Spleen (tissue), 11 donors: ENCODE data around the gene STARD9. TPM values are rescaled to one million over a fixed set of nuclear protein-coding genes. Genes with fewer than 3 reads are reported as not detected.

Source experiments
- DNase-seq: peaks from one replicate; pipeline ENCODE4 v3.0.0-alpha.2; 2020
- H3K27ac ChIP-seq, 8 donors: fragments of 200-600 bp; sonication (generic) in 7 of 8; 1 replicate in 4 of 8; 2 replicates in 4 of 8; pipeline versions ENCODE4 v1.5.0 to v1.8.0; 2016 to 2021; ENCODE audit warnings: inconsistent platforms in 4 of 8, mild to moderate bottlenecking in 4 of 8, moderate library complexity in 1 of 8
- H3K27me3 ChIP-seq, 7 donors: fragments of 200-600 bp; sonication (generic) in 6 of 7; replicated peaks in 1 of 7; 1 replicate in 4 of 7; 2 replicates in 3 of 7; pipeline versions ENCODE4 v1.5.0 to v1.8.0; 2016 to 2021; ENCODE audit warnings: inconsistent platforms in 3 of 7, mild to moderate bottlenecking in 1 of 7
- H3K36me3 ChIP-seq, 6 donors: fragments of 200-600 bp; sonication (generic) in 5 of 6; 1 replicate in 4 of 6; 2 replicates in 2 of 6; pipeline versions ENCODE4 v1.5.0 to v1.8.0; 2016 to 2021; ENCODE audit warnings: inconsistent platforms in 2 of 6
- H3K4me1 ChIP-seq, 6 donors: fragments of 200-600 bp; sonication (generic) in 5 of 6; 1 replicate in 3 of 6; 2 replicates in 3 of 6; pipeline versions ENCODE4 v1.5.0 to v1.8.0; 2016 to 2021; ENCODE audit warnings: inconsistent platforms in 3 of 6
- H3K4me3 ChIP-seq, 8 donors: fragments of 200-600 bp; sonication (generic) in 7 of 8; 1 replicate in 4 of 8; 2 replicates in 4 of 8; pipeline versions ENCODE4 v1.5.0 to v1.8.0; 2016 to 2021; ENCODE audit warnings: inconsistent platforms in 4 of 8, mild to moderate bottlenecking in 4 of 8, moderate library complexity in 2 of 8
- H3K9me3 ChIP-seq, 8 donors: fragments of 200-600 bp; sonication (generic) in 7 of 8; 1 replicate in 4 of 8; 2 replicates in 4 of 8; pipeline versions ENCODE4 v1.5.0 to v1.8.0; 2016 to 2021; ENCODE audit warnings: inconsistent platforms in 4 of 8
- CTCF ChIP-seq, 11 experiments: fragments of 200-600 bp in 7 of 11; fragments of 450-650 bp in 4 of 11; sonication (generic) in 4 of 11; IDR thresholded peaks in 8 of 11; conservative IDR thresholded peaks in 3 of 11; 1 replicate in 7 of 11; 2 replicates in 4 of 11; pipeline versions ENCODE4 v1.4.0 to v1.8.0; 2016 to 2021; ENCODE audit warnings: antibody characterized with exemption in 11 of 11, inconsistent platforms in 4 of 11, mild to moderate bottlenecking in 1 of 11
- POLR2A ChIP-seq, 3 donors: fragments of 450-650 bp; IDR thresholded peaks; one replicate each; pipeline ENCODE4 v1.5.1; 2017; ENCODE audit warnings: antibody characterized with exemption in 3 of 3, mild to moderate bottlenecking in 1 of 3
- POLR2AphosphoS5 ChIP-seq, 3 donors: sonication (generic); formaldehyde crosslinking; IDR thresholded peaks; one replicate each; pipeline ENCODE4 v1.5.1; 2017; ENCODE audit warnings: antibody characterized with exemption in 3 of 3
- WGBS, 5 donors: extraction: QIAGEN DNeasy Blood & Tissue Kit in 3 of 5; methylation state at CpG; one replicate each; pipeline versions ENCODE4 v1.1.5 to v1.1.7; 2013 to 2018; 5-methylcytosine and 5-hydroxymethylcytosine counted together
- intact Hi-C: fragments of 100-400 bp; cut with DNase I; formaldehyde crosslinking; loops from one replicate; pipeline ENCODE4 v1.15.0; 2023; ENCODE audit warnings: low total_unique reads
- polyA plus RNA-seq, 3 donors: library from polyadenylated mRNA; stranded (reverse); fragments of 200-250 nt; gene quantifications; one replicate each; pipeline ENCODE4 v1.2.1, GENCODE V29; 2013
- total RNA-seq, 7 donors: library from RNA; depleted of rRNA in 3 of 7; stranded (reverse); fragments of >200 nt in 3 of 7; fragmentation: NEBNext Ultra II Directional in 4 of 7; extraction: Animal tissue kit (Norgen Biotek cat#: 25700) in 4 of 7; gene quantifications; one replicate each; pipeline versions ENCODE4 v1.1.0 to v1.2.1, GENCODE V29; 2016 to 2021
- donor health status: healthy with polysubstance abuse.
- donor health status: DM: no; HTN: no; CAD: no; lungs with moderate emphysema.
- donor health status: DM: no; HTN: no; CAD: no.
- donor health status: Bipolar disorder and iron deficiency.
- donor health status: healthy.
- donor health status: DM: no; HTN: no; CAD: no.
- donor health status: DM: yes; HTN: yes; CAD: no.

STARD9 gene
- total and polyA plus RNA-seq, 10 donors, result 0.97 to 30.8 (median 21.6) TPM

- Histone ChIP-seq H3K9me3 (no peaks in the 10 kb centered on the region), H3K4me3 (no peak overlapping the region), H3K36me3 (peaks cover 0 to 100% (median 86%) of the 10 kb centered on the region in 6 donors), H3K27me3 (no peaks in the 10 kb centered on the region), H3K4me1 (no peaks in the 10 kb centered on the region), H3K27ac (no peak overlapping the region)
- WGBS, 5 donors, result 88 to 94% (median 92%) methylated on average over 10 to 11 of the region's 11 CpGs
- intact Hi-C loops, result no loop called here
- no peak for DNase-seq
- TF ChIP-seq POLR2AphosphoS5 (IDR thresholded peaks at IDR 0.05) (peak in 1 of 3 donors; percentile 33), CTCF (IDR thresholded peaks at IDR 0.05 in 8 of 11, conservative IDR thresholded peaks at IDR 0.05 in 3 of 11) (no peak)
Observed at GRCh38 chr15:42726114-42726513, 150.7 kb downstream of the STARD9 start.

GRCh38 chr15:42727750-42728381 is 152.5 kb downstream of the STARD9 start:
- intact Hi-C loops, result no loop called here
- no peak for TF ChIP-seq POLR2A (IDR thresholded peaks at IDR 0.05)
- no peak for TF ChIP-seq POLR2AphosphoS5 (IDR thresholded peaks at IDR 0.05)
- TF ChIP-seq CTCF (IDR thresholded peaks at IDR 0.05 in 8 of 11, conservative IDR thresholded peaks at IDR 0.05 in 3 of 11), result no peak
- H3K4me1 ChIP-seq, result no peaks in the 10 kb centered on the region
- H3K27ac ChIP-seq, result no peak overlapping the region
- peaks cover 0 to 100% (median 96%) of the 10 kb centered on the region in 6 donors for H3K36me3 ChIP-seq
- no peak for DNase-seq
- no peaks in the 10 kb centered on the region for H3K9me3 ChIP-seq
- WGBS, 5 donors, result 88 to 95% (median 90%) methylated on average over 12 to 13 of the region's 13 CpGs
- H3K27me3 ChIP-seq, result no peaks in the 10 kb centered on the region
- H3K4me3 ChIP-seq, result no peak overlapping the region

- Histone ChIP-seq H3K27ac (no peak overlapping the region), H3K27me3 (no peaks in the 10 kb centered on the region), H3K9me3 (no peaks in the 10 kb centered on the region), H3K4me1 (no peaks in the 10 kb centered on the region), H3K36me3 (peaks cover 0 to 100% (median 98%) of the 10 kb centered on the region in 6 donors), H3K4me3 (no peak overlapping the region)
- WGBS, 5 donors, result 75 to 92% (median 84%) methylated on average over 5 of the region's 5 CpGs
- intact Hi-C loops, result no loop called here
- no peak for TF ChIP-seq CTCF (IDR thresholded peaks at IDR 0.05 in 8 of 11, conservative IDR thresholded peaks at IDR 0.05 in 3 of 11)
- no peak for TF ChIP-seq POLR2AphosphoS5 (IDR thresholded peaks at IDR 0.05)
- TF ChIP-seq POLR2A (IDR thresholded peaks at IDR 0.05), result no peak
- no peak for DNase-seq
Observed at GRCh38 chr15:42728560-42728959, 153.2 kb downstream of the STARD9 start.

GRCh38 chr15:42728972-42729371 is 153.6 kb downstream of the STARD9 start:
- WGBS, 5 donors, result 88 to 94% (median 91%) methylated on average over 14 of the region's 14 CpGs
- Histone ChIP-seq H3K4me3 (no peak overlapping the region), H3K9me3 (no peaks in the 10 kb centered on the region), H3K4me1 (peaks cover 0 to 3% (median 0%) of the 10 kb centered on the region in 6 donors), H3K36me3 (peaks cover 0 to 100% (median 96%) of the 10 kb centered on the region in 6 donors), H3K27me3 (no peaks in the 10 kb centered on the region), H3K27ac (no peak overlapping the region)
- DNase-seq, result peak; percentile 41
- TF ChIP-seq POLR2A (IDR thresholded peaks at IDR 0.05) (no peak), POLR2AphosphoS5 (IDR thresholded peaks at IDR 0.05) (peak in 1 of 3 donors; percentile 3)
- intact Hi-C loops, result no loop called here
